Stomach smooth muscle (tissue), 2 donors: Measurements from ENCODE around the gene ITPR2.
"Not testable (repeated sequence)": the region's sequence is repeated elsewhere in the genome, so short reads cannot be mapped to it uniquely, and the experiment has no call there.

Experiments
- H3K27ac ChIP-seq: one replicate; pipeline ENCODE4 v1.7.0; 2013; ENCODE audit warnings: mild to moderate bottlenecking, low read length, inconsistent platforms
- H3K27me3 ChIP-seq, 2 donors: one replicate each; pipeline ENCODE4 v1.7.0; 2013; ENCODE audit warnings: low read length in 2 of 2; ENCODE audit not compliant: insufficient read depth in 2 of 2, control insufficient read depth in 1 of 2
- H3K36me3 ChIP-seq, 2 donors: one replicate each; pipeline ENCODE4 v1.7.0; 2013; ENCODE audit warnings: low read length in 2 of 2; ENCODE audit not compliant: control insufficient read depth in 2 of 2, insufficient read depth in 2 of 2
- H3K4me1 ChIP-seq: one replicate; pipeline ENCODE4 v1.7.0; 2013; ENCODE audit warnings: low read length; ENCODE audit not compliant: control insufficient read depth, insufficient read depth
- H3K4me3 ChIP-seq, 2 donors: one replicate each; pipeline ENCODE4 v1.7.0; 2013; ENCODE audit warnings: low read length in 2 of 2
- H3K9ac ChIP-seq, 2 donors: one replicate each; pipeline ENCODE4 v1.7.0; 2013; ENCODE audit warnings: low read length in 2 of 2, mild to moderate bottlenecking in 1 of 2
- H3K9me3 ChIP-seq, 2 donors: one replicate each; pipeline ENCODE4 v1.7.0; 2013; ENCODE audit warnings: low read length in 2 of 2; ENCODE audit not compliant: control insufficient read depth in 2 of 2
- donor health status: healthy.
- donor health status: Pancreatic carcinoma.

The ITPR2 gene

GRCh38 chr12:26331136-26331535 lies 501.9 kb downstream of the ITPR2 start:
- Histone ChIP-seq H3K9me3 (no peaks in the 10 kb centered on the region), H3K27me3 (no peaks in the 10 kb centered on the region), H3K4me1 (no peaks in the 10 kb centered on the region), H3K4me3 (no peak overlapping the region), H3K27ac (no peak overlapping the region), H3K9ac (no peak overlapping the region), H3K36me3 (no peaks in the 10 kb centered on the region)

GRCh38 chr12:26327975-26328644 lies 504.9 kb downstream of the ITPR2 start:
- H3K36me3 ChIP-seq: no peaks in the 10 kb centered on the region
- H3K4me3 ChIP-seq: no peak overlapping the region
- no peaks in the 10 kb centered on the region for H3K27me3 ChIP-seq
- no peaks in the 10 kb centered on the region for H3K9me3 ChIP-seq
- no peaks in the 10 kb centered on the region for H3K4me1 ChIP-seq
- no peak overlapping the region for H3K9ac ChIP-seq
- no peak overlapping the region for H3K27ac ChIP-seq

- Histone ChIP-seq H3K36me3 (no peaks in the 10 kb centered on the region), H3K9me3 (no peaks in the 10 kb centered on the region), H3K4me3 (no peak overlapping the region), H3K4me1 (no peaks in the 10 kb centered on the region), H3K27me3 (no peaks in the 10 kb centered on the region), H3K27ac (no peak overlapping the region), H3K9ac (no peak overlapping the region)
These were observed 509.3 kb downstream of the ITPR2 start for GRCh38 chr12:26323673-26324072.

DNA sequence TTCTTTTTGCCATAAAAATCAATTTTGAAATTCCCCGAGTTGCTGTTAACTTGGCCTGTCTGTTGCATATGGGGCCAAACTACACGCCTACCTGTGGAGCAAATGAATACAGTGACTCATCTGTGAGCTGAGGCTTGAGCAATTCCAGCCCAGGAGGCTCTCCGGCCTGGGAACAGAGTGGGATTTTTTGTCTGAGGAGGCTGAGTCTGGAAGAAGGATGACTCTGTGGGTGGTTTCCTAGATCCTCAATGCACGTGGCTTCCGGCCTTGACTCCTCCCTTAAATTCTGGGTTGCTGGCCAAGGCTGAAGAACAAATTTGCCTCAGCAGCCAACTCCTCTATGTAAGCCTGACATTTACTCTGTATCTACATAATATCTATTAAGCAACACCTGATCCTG lies 513.5 kb downstream of the ITPR2 start:
- no peaks in the 10 kb centered on the region for H3K36me3 ChIP-seq
- H3K27me3 ChIP-seq: no peaks in the 10 kb centered on the region
- no peak overlapping the region for H3K4me3 ChIP-seq
- H3K9me3 ChIP-seq: no peaks in the 10 kb centered on the region
- no peaks in the 10 kb centered on the region for H3K4me1 ChIP-seq
- no peak overlapping the region for H3K9ac ChIP-seq
- no peak overlapping the region for H3K27ac ChIP-seq

- no peak overlapping the region for H3K4me3 ChIP-seq
- H3K9ac ChIP-seq: no peak overlapping the region
- no peaks in the 10 kb centered on the region for H3K27me3 ChIP-seq
- no peak overlapping the region for H3K27ac ChIP-seq
- no peaks in the 10 kb centered on the region for H3K4me1 ChIP-seq
- no peaks in the 10 kb centered on the region for H3K9me3 ChIP-seq
- H3K36me3 ChIP-seq: no peaks in the 10 kb centered on the region
These were observed 514.3 kb downstream of the ITPR2 start for GRCh38 chr12:26318661-26319068.

DNA sequence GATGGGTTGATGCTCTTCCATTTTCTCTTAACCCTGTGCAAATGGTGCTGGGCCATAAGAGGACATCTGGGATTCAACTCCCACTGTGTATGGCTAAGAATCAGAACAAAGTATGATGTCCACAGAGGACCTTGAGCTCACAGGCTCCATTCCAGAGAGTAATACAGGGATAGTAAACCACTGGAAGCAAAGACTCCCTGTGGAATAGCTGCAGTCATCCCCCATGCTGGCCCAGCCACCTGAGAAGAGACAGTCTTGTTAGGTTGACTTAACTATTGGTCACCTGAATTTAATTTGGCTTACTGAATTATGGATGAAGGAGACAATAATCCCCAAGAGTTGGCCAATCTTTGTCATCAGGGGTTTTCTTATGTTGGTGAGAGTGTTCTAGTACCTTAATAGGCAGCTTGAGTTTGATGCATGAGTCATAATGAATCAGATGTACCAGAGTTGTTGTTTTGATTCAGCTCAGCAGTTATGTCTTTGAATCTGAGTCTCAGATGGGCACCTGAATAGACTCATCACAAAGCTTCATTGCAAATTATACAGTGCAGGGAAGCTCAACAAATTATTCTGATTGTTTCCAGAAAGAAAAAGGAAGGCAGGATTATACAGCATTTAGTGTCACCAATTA lies 514.9 kb downstream of the ITPR2 start:
- Histone ChIP-seq H3K4me1 (no peaks in the 10 kb centered on the region), H3K9ac (no peak overlapping the region), H3K27me3 (no peaks in the 10 kb centered on the region), H3K9me3 (no peaks in the 10 kb centered on the region), H3K36me3 (no peaks in the 10 kb centered on the region), H3K4me3 (no peak overlapping the region), H3K27ac (no peak overlapping the region)

DNA sequence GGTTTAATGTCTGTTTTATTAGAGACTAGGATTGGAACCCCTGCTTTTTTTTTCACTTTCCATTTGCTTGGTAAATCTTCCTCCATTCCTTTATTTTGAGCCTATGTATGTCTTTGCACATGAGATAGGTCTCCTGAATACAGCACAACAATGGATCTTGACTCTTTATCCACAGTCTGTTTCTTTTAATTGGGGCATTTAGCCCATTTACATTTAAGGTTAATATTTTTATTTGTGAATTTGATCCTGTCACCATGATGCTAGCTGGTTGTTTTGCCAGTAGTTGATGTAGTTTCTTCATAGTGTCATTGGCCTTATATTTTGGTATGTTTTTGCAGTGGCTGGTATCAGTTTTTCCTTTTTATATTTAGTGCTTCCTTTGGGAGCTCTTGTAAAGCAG lies 518.9 kb downstream of the ITPR2 start:
- H3K27ac ChIP-seq, H3K9me3 ChIP-seq, H3K27me3 ChIP-seq, H3K4me1 ChIP-seq, H3K9ac ChIP-seq, H3K4me3 ChIP-seq, H3K36me3 ChIP-seq: not testable (repeated sequence)

GRCh38 chr12:26310489-26310888 lies 522.5 kb downstream of the ITPR2 start:
- not testable (repeated sequence) for H3K27ac ChIP-seq, H3K36me3 ChIP-seq, H3K27me3 ChIP-seq, H3K9me3 ChIP-seq, H3K9ac ChIP-seq, H3K4me3 ChIP-seq, H3K4me1 ChIP-seq

GRCh38 chr12:26309634-26310033 lies 523.4 kb downstream of the ITPR2 start:
- no peaks in the 10 kb centered on the region for H3K9me3 ChIP-seq
- no peak overlapping the region for H3K9ac ChIP-seq
- H3K27ac ChIP-seq: no peak overlapping the region
- H3K4me1 ChIP-seq: no peaks in the 10 kb centered on the region
- no peak overlapping the region for H3K4me3 ChIP-seq
- H3K36me3 ChIP-seq: no peaks in the 10 kb centered on the region
- no peaks in the 10 kb centered on the region for H3K27me3 ChIP-seq

DNA sequence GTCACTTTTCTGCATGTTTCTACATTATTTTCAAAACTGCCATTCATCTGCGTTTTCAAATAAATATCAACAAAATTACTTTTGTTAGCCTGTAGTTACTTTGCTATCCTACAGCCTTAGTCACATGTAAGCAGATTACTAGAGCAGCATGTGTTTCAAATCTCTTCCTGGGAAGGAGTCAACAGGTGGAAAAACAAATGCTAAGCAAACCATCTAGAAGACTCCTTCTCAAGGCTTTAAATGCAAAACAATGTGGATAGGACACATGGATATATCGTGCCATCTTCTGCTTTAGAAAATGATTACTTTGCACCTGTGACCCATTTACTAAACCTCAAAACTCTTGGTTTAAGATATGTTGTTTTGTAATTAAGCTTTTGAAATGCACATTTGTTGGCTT lies 528.7 kb downstream of the ITPR2 start:
- Histone ChIP-seq H3K4me3 (no peak overlapping the region), H3K9me3 (no peaks in the 10 kb centered on the region), H3K4me1 (no peaks in the 10 kb centered on the region), H3K9ac (no peak overlapping the region), H3K36me3 (no peaks in the 10 kb centered on the region), H3K27me3 (no peaks in the 10 kb centered on the region), H3K27ac (no peak overlapping the region)

DNA sequence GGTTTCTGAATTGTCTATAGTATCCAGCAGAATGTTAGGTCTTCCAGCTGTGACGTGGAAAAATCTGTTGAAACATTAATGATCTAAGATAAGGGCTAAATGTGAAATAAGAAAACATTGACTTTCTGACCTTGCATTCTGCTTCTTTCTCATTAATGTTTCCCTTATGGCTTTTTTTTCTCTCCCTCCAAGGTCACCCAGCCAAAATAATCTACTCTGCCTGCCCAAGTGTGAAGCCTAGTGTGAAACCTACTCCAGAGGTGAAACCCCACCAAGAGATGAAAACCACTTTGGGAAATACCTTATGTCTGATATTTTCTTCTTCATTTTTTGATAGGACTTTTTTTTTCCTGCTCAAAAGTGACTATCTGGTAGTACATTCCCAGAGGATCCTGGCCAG lies 529.6 kb downstream of the ITPR2 start:
- no peaks in the 10 kb centered on the region for H3K27me3 ChIP-seq
- H3K4me3 ChIP-seq: no peak overlapping the region
- H3K36me3 ChIP-seq: no peaks in the 10 kb centered on the region
- no peak overlapping the region for H3K27ac ChIP-seq
- no peaks in the 10 kb centered on the region for H3K9me3 ChIP-seq
- H3K9ac ChIP-seq: no peak overlapping the region
- H3K4me1 ChIP-seq: no peaks in the 10 kb centered on the region
